DMS153 (cell line): Measurements from ENCODE around the gene ZNF3.
A peak's percentile ranks its signal among the peaks of the same experiment; 100 is the strongest.
"Not testable (repeated sequence)": the region's sequence is repeated elsewhere in the genome, so short reads cannot be mapped to it uniquely, and the experiment has no call there.

Source experiments
- DNase-seq: peaks from one replicate; lab custom pipeline; 2025; lab: John Stamatoyannopoulos, UW

Gene ZNF3

DNA sequence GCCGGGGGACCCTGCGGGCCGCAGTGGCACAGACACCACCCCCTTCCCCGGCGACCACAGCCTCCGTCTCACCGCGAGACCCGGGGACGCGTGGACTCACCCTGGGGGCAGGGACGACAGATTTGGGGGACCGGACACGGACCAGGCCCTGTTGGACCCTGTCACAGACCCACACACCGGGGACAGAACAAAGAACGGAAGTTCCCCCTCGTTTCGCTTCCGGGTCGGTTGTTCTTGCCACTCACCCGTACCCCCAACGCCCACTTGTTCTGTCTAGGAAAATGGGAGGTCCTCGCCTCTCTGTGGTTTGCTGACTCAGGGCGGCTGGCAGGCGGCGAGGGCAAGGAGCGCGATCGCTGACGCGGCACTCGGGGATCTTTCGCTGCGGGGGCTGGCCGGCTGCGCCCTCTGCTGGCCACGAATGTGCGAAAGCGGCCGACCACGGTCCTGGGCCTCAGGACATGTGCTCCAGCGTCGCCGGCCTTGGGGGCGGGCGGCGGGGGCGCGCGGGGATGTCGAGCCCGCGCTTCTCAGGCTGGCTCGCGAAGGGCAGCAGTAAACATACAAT, at the start of gene ZNF3:
ZNF3 (minus strand) TSS at position 189 of the 568 bp plus-strand sequence. CDS start 4,366 bp downstream, outside the sequence.
- peak; percentile 98 for DNase-seq

DNA sequence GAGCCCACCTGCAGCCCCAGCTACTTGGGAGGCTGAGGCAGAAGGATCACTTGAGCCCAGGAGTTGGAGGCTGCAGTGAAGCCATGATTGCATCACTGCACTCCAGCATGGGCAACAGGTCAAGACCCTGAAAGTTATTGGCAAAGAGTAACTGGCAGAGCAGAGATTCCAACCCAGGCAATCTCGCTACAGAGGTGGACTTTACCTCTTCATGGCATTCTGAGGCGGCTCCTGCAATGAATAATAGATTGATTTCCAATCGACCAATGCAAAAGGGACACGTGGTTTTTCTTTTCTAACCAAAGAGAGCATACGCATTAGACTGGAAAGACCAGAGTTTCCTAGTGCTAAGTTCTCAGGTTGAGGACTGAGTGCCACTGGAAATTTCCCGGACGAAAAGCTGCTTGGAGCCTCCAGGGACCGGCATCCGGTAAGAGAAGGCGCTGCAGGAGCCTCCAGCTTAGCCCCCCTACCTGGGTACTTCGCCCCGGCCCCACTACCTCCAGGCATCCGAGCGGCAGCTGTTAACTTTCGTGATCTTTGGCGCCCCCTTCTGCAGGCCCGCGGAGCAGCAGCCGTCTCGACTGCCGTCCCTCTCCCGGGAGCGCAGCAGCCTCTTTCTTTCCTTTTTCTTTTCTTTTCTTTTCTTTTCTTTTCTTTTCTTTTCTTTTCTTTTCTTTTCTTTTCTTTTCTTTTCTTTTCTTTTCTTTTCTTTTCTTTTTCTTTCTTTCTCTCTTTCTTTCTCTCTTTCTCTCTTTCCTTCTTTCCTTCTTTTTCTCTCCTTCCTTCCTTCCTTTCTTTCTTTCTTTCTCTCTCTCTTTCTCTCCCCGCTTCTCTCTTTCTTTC, 49.3 kb upstream of the ZNF3 start:
- peak; percentile 56 for DNase-seq

DNA sequence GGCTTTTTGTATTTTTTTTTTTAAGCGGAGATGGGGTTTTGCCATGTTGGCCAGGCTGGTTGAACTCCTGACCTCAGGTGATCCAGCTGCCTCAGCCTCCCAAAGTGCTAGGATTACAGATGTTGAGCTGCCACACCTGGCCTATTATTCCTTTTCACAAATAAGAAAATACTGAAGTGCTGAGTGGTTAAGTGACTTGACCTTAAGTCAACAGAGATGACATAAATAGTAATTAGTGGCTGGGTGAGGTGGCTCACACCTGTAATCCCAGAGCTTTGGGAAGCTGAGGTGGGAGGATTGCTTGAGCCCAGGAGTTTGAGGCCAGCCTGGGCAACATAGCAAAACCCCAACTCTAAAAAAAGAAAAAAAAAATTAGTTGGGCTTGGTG, 48.7 kb upstream of the ZNF3 start:
- not testable (repeated sequence) for DNase-seq

DNA sequence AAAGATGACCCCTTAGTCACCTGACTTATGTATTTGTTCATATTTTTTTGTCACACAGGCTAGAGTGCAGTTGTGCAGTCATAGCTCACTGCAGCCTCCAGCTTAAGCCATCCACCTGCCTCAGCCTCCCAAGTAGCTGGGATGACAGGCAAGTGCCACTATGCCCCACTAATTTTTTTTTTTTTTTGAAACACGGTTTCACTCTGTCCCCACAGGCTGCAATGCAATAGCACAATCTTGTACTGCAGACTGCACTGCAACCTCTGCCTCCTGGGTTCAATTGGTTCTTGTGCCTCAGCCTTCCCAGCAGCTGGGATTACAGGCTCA, 47.1 kb upstream of the ZNF3 start:
- no peak for DNase-seq

DNA sequence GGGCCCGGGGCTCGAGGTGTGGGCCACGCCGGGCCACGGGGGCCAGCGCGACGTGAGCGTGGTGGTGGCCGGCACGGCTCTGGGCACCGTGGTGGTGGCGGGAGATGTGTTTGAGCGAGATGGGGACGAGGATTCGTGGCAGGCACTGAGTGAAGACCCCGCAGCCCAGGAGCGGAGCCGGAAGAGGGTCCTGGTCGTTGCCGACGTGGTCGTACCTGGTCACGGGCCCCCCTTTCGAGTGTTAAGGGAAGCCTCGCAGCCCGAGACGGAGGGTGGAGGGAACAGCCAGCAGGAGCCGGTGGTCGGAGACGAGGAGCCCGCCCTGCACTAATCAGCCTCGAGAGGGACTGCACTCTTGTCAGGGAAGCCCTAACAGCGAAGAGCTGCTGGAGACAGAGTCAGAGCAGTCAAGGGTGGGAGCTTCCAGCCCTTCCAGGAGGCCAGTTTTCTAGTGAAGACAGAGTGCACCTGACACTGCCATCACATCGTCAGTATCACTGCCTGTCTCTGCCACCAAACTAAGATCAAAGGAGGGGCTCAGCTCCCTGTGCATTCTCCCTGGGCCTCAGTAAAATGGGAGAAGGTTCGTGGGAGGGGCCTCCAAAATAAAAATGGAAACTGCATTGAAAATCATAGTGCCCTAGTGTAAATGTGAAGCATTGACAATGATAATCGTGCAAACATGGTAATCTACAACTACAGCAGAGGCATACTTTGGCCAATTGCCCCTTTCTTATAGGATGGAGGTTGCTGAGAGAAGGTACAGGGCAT, 46.5 kb upstream of the ZNF3 start:
- no peak for DNase-seq

DNA sequence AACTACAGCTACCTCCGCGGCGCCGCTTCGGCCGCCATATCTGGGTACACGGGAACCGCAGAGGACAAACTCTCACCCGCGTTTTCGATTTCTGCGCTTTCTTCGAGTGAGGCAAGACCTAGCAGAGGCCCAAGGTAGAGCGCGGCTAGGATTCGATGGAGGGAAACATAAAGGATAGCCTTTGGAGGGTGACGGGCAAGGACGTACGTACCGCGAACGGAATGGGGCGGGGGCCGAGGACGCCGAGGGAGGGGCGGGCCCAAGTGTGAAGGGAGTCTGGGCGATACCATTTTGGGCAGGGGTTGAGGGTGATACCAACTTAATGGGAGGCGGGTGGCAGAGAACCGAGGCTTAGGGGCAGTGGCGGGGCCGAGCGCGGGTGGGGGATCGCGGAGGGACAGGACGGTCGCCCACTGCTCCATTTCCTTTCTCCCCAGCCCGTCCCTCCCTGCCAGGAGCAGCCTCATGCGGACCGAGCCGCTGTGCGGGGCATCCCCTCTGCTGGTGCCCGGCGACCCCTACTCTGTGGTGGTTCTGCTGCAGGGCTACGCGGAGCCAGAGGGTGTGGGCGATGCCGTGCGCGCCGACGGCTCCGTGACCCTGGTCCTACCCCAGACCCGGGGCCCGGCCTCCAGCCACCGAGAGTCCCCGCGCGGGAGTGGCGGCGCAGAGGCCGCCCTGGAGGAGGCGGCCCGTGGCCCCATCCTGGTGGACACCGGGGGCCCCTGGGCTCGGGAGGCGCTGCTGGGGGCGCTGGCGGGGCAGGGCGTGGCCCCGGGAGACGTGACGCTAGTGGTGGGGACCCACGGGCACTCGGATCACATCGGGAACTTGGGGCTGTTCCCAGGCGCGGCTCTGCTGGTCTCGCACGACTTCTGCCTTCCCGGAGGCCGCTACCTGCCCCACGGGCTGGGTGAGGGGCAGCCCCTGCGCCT, 45.7 kb upstream of the ZNF3 start, which contains the start of gene MBLAC1:
MBLAC1 (plus strand) TSS at position 37 of the 935 bp plus-strand sequence; CDS start at position 466, 429 bp downstream.
- DNase-seq = peak; percentile 78

DNA sequence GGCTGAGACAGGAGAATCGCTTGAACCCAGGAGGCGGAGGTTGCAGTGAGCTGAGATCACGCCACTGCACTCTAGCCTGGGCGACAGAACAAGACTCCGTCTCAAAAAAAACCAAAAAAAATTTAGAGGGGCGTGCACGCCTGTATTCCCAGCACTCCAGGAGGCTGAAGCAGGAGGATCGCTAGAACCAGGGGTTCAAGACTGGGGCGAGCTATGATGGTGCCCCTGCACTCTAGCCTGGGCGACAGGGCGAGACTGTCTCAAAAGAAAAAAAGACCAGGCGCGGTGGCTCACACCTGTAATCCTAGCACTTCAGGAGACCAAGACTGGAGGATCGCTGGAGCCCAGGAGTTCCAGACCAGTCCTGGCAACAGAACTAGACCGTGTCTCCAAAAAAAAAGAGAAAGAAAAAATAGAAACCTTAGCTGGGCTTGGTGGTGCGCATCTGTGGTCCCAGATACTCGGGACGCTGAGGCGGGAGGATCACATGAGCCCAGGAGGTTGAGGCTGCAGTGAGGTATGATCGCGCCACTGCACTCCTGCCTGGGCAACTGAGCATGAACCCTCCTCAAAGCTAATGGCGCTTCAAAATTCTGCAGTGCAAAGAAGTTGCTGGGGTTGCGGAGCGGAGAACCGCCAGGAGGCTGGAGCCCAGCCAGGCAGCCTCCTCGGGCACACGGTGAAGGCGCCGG, 44.9 kb upstream of the ZNF3 start:
- DNase-seq = no peak

DNA sequence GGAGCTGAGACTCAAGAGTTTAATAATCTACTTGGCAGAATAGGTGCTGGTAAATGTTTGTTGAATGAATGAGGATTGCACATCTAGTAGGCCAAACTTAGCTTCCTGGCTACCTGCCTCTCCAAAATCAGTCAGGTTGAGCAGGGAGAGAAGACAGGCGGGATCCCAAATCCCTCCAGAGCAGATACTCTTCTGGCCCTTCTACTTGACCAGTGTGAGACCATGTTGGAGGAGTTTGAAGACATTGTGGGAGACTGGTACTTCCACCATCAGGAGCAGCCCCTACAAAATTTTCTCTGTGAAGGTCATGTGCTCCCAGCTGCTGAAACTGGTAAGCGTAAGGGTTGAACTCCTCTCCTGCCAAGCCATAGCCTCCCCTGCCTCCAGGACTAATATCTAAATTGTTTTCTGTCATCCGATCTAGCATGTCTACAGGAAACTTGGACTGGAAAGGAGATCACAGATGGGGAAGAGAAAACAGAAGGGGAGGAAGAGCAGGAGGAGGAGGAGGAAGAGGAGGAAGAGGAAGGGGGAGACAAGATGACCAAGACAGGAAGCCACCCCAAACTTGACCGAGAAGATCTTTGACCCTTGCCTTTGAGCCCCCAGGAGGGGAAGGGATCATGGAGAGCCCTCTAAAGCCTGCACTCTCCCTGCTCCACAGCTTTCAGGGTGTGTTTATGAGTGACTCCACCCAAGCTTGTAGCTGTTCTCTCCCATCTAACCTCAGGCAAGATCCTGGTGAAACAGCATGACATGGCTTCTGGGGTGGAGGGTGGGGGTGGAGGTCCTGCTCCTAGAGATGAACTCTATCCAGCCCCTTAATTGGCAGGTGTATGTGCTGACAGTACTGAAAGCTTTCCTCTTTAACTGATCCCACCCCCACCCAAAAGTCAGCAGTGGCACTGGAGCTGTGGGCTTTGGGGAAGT, 43.0 kb upstream of the ZNF3 start:
- DNase-seq = no peak

DNA sequence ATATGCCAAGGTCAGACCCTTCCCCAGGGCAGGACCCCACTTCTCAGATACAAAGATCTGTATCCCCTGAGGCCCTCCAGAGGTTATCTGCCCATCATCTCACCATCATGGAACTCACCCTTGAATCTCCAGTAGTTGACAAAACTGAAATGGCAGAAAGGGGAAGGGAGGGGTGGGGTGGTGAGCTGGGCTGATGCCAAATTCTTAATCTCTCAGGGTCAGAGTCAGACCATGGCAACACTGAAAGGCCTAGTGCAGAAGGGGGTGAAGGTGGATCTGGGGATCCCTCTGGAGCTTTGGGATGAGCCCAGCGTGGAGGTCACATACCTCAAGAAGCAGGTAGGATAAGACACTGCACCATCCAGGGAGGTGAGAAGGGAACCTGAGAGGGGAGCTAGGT, 41.0 kb upstream of the ZNF3 start:
- no peak for DNase-seq

DNA sequence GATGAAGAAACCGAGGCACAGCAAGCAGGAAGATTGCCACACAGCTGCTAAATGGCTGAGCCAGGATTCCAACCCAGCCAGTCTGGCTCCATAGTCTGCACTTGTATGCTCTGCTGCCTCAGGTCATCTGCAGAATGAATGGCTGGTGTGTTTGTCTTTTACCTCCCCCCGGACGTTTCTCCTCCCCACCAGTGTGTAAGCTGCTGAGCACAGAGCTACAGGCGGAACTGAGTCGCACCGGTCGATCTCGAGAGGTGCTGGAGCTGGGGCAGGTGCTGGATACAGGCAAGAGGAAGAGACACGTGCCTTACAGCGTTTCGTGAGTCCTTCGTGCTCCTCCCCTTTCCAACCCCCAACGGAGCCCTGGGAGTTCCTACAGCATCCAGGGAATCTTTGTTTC, 40.5 kb upstream of the ZNF3 start:
- DNase-seq = peak; percentile 98

DNA sequence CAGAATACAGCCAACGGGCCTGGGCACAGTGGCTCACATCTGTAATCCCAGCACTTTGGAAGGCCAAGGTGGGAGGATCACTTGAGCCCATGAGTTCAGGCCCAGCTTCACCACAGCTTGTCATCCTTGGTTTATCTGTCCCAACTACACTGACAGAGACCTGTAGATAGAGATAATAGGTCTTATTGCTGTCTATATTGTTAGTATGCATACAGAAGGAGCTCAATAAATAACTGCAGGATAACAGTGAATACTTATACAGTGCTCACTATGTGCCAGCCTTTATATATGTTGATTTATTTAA, 39.2 kb upstream of the ZNF3 start:
- no peak for DNase-seq

DNA sequence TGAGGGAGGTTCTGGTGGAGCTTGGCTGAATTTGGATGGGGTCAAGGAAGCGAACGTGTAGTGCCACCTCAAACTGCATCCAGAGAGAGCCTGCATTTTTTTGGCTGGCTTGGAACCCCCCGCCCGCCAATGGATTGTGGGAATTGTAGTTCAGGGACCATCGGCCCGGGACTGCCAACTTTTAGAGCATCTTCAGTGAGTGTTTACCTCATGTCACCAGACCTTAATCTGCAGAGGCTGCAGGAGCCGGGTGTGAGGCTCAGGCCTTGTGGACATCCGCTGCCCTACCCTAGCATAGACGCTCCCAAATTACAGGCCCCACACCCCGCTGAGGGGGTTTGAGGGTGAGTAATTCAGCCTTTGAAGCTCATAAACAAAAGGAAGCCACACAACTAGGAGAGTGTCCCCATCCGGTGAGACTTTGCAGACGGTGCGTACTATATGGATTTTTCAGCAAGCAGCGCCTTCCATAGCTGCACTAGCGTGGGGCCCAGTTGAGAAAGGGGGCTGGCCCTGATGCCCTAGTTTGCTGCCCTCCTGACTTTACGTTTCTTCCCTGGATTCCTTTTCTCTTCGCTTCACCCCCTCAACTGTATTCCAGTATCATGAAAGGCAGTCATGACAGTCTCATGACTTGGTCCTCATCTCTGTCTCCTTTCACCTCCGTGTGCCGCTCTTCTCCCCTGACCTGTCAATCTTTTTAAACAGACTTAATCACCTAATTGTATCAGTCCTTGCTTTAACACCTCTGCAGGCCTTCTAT, 38.6 kb upstream of the ZNF3 start:
- DNase-seq = no peak

DNA sequence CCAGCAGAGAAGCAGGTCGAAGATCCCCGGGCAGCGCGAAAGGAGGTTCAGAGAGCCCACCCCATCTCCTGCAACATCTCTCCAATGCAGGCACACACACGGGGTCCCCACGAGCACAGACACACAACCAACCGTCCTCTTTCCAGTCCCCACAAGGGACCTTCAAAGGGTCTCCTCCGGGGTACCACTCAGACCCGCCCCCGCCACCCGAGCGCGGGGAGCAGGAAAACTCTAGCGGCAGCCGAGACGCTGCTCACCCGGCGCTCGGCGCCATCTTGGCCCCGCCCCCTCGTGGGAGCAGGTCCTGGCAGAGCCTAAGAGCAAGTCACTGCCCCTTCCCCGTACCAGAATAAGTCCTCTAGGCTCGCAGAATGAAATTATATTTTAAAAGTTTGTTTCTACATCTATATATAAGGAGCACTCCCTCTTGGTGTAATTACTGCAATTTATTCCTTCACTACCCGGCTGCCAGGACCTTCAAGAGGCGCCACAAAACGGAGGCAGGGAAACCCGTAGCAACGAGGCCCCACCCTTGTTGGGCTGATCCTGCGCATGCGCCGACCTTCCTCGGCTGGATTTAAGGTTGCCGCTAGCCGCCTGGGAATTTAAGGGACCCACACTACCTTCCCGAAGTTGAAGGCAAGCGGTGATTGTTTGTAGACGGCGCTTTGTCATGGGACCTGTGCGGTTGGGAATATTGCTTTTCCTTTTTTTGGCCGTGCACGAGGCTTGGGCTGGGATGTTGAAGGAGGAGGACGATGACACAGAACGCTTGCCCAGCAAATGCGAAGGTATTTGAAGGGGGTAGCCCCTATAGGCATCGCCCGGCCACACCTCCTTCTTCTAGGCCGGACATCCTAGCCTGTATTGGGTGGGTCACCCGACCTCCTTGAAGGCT, 37.8 kb upstream of the ZNF3 start, which contains the start of the genes CNPY4 and TAF6:
CNPY4 (plus strand) TSS at position 563 of the 898 bp plus-strand sequence; CDS start at position 674, 111 bp downstream.
TAF6 (minus strand) TSS at position 287 of the 898 bp plus-strand sequence. CDS start 5,149 bp downstream, outside the sequence.
- DNase-seq = peak; percentile 91

DNA sequence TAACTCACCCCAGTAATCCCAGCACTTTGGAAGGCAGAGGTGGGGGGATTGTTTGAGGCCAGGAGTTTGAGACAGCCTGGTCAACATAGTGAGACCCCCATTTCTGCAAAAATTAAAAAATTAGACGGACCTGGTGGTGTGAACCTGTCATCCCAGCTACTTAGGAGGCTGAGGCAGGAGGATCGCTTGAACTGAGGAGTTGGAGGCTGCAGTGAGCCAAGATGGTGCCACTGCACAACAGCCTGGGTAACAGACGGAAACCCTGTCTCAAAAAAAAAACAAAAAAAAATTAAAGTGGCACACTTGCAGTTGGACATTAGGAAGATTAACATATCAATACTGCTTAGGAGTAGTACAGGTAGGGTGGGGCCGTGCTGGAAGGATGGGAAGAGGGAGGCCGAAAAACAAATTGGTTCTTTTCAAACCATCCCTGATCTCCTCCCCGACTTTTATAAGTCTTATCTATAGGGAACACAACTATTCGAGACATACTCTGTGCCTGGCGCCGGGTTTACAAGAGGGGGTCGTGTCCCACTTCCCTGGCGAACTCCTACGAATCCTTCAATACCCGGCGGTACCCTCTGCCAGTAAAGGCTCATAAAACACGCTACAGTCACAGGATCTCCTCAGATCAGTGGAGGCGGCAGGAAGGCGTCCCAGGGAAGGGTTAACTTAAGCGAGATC, 37.0 kb upstream of the ZNF3 start:
- DNase-seq = no peak

DNA sequence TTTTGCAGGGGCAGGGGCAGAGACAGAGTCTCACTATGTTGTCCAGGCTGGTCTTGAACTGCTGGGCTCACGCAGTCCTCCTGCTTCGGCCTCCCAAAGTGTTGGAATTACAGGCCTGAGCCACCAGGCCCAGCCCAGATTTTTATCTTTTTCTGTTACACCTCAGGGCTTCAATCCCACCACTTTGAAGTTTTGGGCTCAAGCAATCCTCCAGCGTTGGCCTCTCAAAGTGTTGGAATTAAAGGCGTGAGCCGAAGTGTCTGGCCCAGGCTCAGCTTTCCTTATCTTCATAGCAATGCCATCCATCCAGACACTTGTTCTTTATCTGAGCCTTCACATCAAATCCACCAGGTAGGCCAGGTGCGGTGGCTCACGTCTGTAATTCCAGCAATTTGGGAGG, 33.5 kb upstream of the ZNF3 start:
- no peak for DNase-seq

DNA sequence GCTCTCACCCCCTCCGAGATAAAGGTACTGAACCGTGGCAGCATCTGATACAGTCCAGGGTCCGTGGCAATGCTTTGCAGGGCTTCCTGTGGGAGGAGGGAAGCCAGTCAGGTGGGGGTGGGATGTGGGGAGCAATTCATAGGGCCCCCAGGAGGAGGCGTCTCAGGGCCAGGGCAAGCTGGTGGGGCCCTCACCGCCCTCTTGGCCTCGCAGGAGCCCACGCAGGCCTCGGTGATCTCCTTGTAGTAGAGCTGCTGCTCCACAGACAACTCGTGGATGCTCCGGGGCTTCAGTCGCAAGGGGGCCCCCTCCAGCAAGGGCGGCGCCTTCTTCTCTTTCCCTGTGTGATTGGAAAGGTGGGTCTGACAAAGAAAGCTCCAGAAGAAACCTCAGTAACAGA, 30.4 kb upstream of the ZNF3 start:
- DNase-seq = no peak

DNA sequence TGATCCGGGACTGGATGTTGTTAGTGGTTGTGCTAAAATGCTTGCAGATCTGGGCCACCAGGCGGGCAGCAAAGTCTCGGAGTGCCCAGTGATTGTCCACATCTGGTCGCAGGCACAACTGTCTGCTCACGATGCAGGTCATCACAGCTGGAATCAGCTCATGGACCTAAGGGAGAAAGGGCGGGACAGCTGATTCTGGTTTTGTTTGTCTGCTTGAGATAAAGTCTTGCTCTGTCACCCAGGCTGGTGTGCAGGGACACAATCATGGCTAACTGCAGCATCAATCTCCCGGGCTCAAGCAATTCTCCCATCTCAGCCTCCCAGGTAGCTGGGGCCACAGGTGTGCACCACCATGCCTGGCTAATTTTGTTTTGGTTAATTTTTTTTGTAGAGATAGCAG, 29.6 kb upstream of the ZNF3 start:
- DNase-seq = no peak
